Neural cell (in vitro differentiated cells): ENCODE data around the gene CCDC88A. TPM values are rescaled to one million over a fixed set of nuclear protein-coding genes. Genes with fewer than 3 reads are reported as not detected.

Source experiments
- H2AFZ ChIP-seq: fragments of 200-600, 300-800 bp; sonication (generic), shearing (Covaris generic); 2 replicates; pipeline ENCODE4 v1.6.0; 2014; ENCODE audit warnings: low read depth, mild to moderate bottlenecking, antibody characterized with exemption, low read length, moderate library complexity
- H3F3A ChIP-seq: fragments of 200-600 bp; shearing (Covaris generic); 2 replicates; pipeline ENCODE4 v1.6.1; 2016; ENCODE audit warnings: mild to moderate bottlenecking, moderate library complexity, mixed read lengths, antibody characterized with exemption, low read length; ENCODE audit not compliant: insufficient read depth, poor library complexity, severe bottlenecking
- H3K27ac ChIP-seq: fragments of 200-600, 300-800 bp; sonication (generic), shearing (Covaris generic); 2 replicates; pipeline ENCODE4 v1.5.1; 2014; ENCODE audit warnings: mild to moderate bottlenecking, low read length, moderate library complexity
- H3K27me3 ChIP-seq: fragments of 300-800, 200-600 bp; sonication (generic), shearing (Covaris generic); 2 replicates; pipeline ENCODE4 v1.6.0; 2014; ENCODE audit warnings: mild to moderate bottlenecking, low read depth, low read length, moderate library complexity; ENCODE audit not compliant: insufficient read depth
- H3K36me3 ChIP-seq: fragments of 300-800, 200-600 bp; sonication (generic), shearing (Covaris generic); 2 replicates; pipeline ENCODE4 v1.5.1; 2014; ENCODE audit warnings: mild to moderate bottlenecking, antibody characterized with exemption, low read length, moderate library complexity; ENCODE audit not compliant: insufficient read depth
- H3K4me2 ChIP-seq: fragments of 300-800, 200-600 bp; sonication (generic), shearing (Covaris generic); 2 replicates; pipeline ENCODE4 v1.6.0; 2014; ENCODE audit warnings: mild to moderate bottlenecking, low read length
- H3K4me3 ChIP-seq: fragments of 300-800, 200-600 bp; sonication (generic), shearing (Covaris generic); 2 replicates; pipeline ENCODE4 v1.5.1; 2014; ENCODE audit warnings: mild to moderate bottlenecking, low read length, moderate library complexity
- H3K79me2 ChIP-seq: fragments of 200-600 bp; shearing (Covaris generic); replicated peaks from 2 replicates; pipeline ENCODE4 v1.6.0; 2014; ENCODE audit warnings: mild to moderate bottlenecking, low read length, moderate library complexity; ENCODE audit not compliant: insufficient read depth
- H3K9ac ChIP-seq: fragments of 300-800, 200-600 bp; sonication (generic), shearing (Covaris generic); 2 replicates; pipeline ENCODE4 v1.6.1; 2016; ENCODE audit warnings: mild to moderate bottlenecking, low read length, mixed read lengths
- H3K9me2 ChIP-seq: fragments of 200-600 bp; shearing (Covaris generic); 2 replicates; pipeline ENCODE4 v1.6.1; 2016; ENCODE audit warnings: mild to moderate bottlenecking, low read length, mixed read lengths; ENCODE audit not compliant: insufficient read depth
- H3K9me3 ChIP-seq: fragments of 200-600, 300-800 bp; sonication (generic), shearing (Covaris generic); 2 replicates; pipeline ENCODE4 v1.6.1; 2016; ENCODE audit warnings: mild to moderate bottlenecking, mixed run types, low read length, moderate library complexity, mixed read lengths
- H4K20me1 ChIP-seq: fragments of 200-600 bp; shearing (Covaris generic); 2 replicates; pipeline ENCODE4 v1.6.1; 2016; ENCODE audit warnings: mild to moderate bottlenecking, mixed run types; ENCODE audit not compliant: insufficient read depth
- EP300 ChIP-seq: fragments of 450-650 bp; conservative IDR thresholded peaks from 2 replicates; pipeline ENCODE4 v1.6.1; 2014; ENCODE audit warnings: antibody characterized with exemption, mild to moderate bottlenecking, moderate library complexity; ENCODE audit not compliant: poor library complexity, severe bottlenecking
- EZH2 ChIP-seq: fragments of 200-600, 300-800 bp; shearing (Covaris generic), sonication (generic); IDR thresholded peaks from 2 replicates; pipeline ENCODE4 v1.6.1; 2014; ENCODE audit warnings: antibody characterized with exemption, low read length, borderline replicate concordance, mild to moderate bottlenecking; ENCODE audit not compliant: insufficient read depth, poor library complexity, severe bottlenecking
- MXI1 ChIP-seq: fragments of 450-650 bp; conservative IDR thresholded peaks from 2 replicates; pipeline ENCODE4 v1.6.1; 2014; ENCODE audit warnings: antibody characterized with exemption, mild to moderate bottlenecking; ENCODE audit not compliant: poor library complexity, severe bottlenecking
- POLR2AphosphoS5 ChIP-seq: IDR thresholded peaks from 2 replicates; pipeline ENCODE4 v1.6.1; 2012
- RAD21 ChIP-seq: fragments of 450-650 bp; conservative IDR thresholded peaks from 2 replicates; pipeline ENCODE4 v1.6.1; 2014; ENCODE audit warnings: antibody characterized with exemption, mild to moderate bottlenecking, moderate library complexity
- SMC3 ChIP-seq: fragments of 450-650 bp; conservative IDR thresholded peaks from 2 replicates; pipeline ENCODE4 v1.6.1; 2014; ENCODE audit warnings: antibody characterized with exemption, mild to moderate bottlenecking, moderate library complexity; ENCODE audit not compliant: poor library complexity
- TAF1 ChIP-seq: IDR thresholded peaks from 2 replicates; pipeline ENCODE4 v1.6.1; 2012; ENCODE audit warnings: low read depth
- polyA plus RNA-seq: library from polyadenylated mRNA; depleted of rRNA; stranded (reverse); fragments of >200 nt; gene quantifications from 2 replicates; pipeline ENCODE4 v1.2.3, GENCODE V29; 2014
- TF ChIP-seq, protein P1 (sequence below): fragments of 450-650 bp; IDR thresholded peaks from 2 replicates; pipeline ENCODE4 v1.5.1; 2014; ENCODE audit warnings: antibody characterized with exemption, mild to moderate bottlenecking, moderate library complexity; ENCODE audit not compliant: poor library complexity, severe bottlenecking
- TF ChIP-seq, protein P2 (sequence below): IDR thresholded peaks from 2 replicates; pipeline ENCODE4 v1.6.1; 2012; ENCODE audit warnings: borderline replicate concordance

CCDC88A gene
- polyA plus RNA-seq, 1 donor from 2014 or later = 224 TPM

DNA sequence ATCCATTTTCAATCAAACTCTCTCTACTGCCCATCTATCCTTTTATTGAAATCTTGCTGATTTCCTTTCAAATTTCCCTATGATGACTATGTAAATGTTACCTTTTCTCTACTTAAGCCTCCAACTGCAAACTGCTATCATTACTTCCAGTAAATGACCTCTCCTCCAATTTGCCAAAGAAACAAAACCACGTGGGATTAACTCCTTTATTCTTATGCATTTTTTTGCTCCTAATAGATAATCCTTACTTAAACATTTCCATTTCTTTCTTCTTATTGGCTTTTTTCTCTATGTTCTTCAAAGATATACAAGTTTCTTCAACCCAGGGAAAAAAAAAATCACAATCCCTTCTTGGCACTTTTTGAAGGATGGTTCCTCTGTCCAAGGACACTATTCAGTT is 61.2 kb downstream of the CCDC88A start:
- Histone ChIP-seq H3K4me2 (no peak overlapping the region), H3K9ac (no peak overlapping the region), H4K20me1 (no peaks in the 10 kb centered on the region), H3K4me3 (no peak overlapping the region), H3K9me2 (no peaks in the 10 kb centered on the region), H3K27me3 (no peaks in the 10 kb centered on the region), H3K27ac (no peak overlapping the region), H3K79me2 (no peaks in the 10 kb centered on the region), H3F3A (no peaks in the 10 kb centered on the region), H3K36me3 (peaks cover 5% of the 10 kb centered on the region), H2AFZ (no peak overlapping the region), H3K9me3 (no peaks in the 10 kb centered on the region)
- TF ChIP-seq RAD21 (no peak), POLR2AphosphoS5 (no peak), TAF1 (no peak), SMC3 (no peak), EP300 (no peak), EZH2 (no peak)
- TF ChIP-seq, protein P1, sequence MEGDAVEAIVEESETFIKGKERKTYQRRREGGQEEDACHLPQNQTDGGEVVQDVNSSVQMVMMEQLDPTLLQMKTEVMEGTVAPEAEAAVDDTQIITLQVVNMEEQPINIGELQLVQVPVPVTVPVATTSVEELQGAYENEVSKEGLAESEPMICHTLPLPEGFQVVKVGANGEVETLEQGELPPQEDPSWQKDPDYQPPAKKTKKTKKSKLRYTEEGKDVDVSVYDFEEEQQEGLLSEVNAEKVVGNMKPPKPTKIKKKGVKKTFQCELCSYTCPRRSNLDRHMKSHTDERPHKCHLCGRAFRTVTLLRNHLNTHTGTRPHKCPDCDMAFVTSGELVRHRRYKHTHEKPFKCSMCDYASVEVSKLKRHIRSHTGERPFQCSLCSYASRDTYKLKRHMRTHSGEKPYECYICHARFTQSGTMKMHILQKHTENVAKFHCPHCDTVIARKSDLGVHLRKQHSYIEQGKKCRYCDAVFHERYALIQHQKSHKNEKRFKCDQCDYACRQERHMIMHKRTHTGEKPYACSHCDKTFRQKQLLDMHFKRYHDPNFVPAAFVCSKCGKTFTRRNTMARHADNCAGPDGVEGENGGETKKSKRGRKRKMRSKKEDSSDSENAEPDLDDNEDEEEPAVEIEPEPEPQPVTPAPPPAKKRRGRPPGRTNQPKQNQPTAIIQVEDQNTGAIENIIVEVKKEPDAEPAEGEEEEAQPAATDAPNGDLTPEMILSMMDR = no peak

DNA sequence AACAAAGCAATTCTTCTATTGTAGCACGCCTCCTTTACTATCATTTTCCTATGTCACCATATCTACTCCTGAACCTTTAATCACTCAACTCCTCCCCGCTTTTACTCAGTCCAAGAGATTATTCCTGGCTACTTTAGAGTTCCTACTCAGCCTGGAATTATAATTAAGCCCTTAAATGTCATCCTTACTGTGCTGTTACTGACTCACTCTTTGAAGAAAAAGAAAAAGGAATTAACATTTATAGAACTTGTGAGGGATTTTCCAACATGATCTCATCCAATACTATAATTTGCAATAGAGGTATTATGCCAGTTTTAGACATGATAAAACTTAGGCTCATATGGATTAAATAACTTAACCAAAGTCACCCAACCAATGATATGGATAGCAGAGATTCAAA is 61.7 kb downstream of the CCDC88A start:
- TF ChIP-seq EZH2 = no peak
- TF ChIP-seq MXI1 = no peak
- no peak for TF ChIP-seq TAF1
- no peak for TF ChIP-seq RAD21
- TF ChIP-seq, protein P2, sequence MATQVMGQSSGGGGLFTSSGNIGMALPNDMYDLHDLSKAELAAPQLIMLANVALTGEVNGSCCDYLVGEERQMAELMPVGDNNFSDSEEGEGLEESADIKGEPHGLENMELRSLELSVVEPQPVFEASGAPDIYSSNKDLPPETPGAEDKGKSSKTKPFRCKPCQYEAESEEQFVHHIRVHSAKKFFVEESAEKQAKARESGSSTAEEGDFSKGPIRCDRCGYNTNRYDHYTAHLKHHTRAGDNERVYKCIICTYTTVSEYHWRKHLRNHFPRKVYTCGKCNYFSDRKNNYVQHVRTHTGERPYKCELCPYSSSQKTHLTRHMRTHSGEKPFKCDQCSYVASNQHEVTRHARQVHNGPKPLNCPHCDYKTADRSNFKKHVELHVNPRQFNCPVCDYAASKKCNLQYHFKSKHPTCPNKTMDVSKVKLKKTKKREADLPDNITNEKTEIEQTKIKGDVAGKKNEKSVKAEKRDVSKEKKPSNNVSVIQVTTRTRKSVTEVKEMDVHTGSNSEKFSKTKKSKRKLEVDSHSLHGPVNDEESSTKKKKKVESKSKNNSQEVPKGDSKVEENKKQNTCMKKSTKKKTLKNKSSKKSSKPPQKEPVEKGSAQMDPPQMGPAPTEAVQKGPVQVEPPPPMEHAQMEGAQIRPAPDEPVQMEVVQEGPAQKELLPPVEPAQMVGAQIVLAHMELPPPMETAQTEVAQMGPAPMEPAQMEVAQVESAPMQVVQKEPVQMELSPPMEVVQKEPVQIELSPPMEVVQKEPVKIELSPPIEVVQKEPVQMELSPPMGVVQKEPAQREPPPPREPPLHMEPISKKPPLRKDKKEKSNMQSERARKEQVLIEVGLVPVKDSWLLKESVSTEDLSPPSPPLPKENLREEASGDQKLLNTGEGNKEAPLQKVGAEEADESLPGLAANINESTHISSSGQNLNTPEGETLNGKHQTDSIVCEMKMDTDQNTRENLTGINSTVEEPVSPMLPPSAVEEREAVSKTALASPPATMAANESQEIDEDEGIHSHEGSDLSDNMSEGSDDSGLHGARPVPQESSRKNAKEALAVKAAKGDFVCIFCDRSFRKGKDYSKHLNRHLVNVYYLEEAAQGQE = no peak
- TF ChIP-seq SMC3 = no peak
- no peak for TF ChIP-seq EP300
- Histone ChIP-seq H3K9me2 (no peaks in the 10 kb centered on the region), H3K79me2 (no peaks in the 10 kb centered on the region), H3K36me3 (peaks cover 5% of the 10 kb centered on the region), H3K27me3 (no peaks in the 10 kb centered on the region), H3K9ac (no peak overlapping the region), H3F3A (no peaks in the 10 kb centered on the region), H2AFZ (no peak overlapping the region), H3K27ac (no peak overlapping the region), H3K4me2 (no peak overlapping the region), H3K9me3 (no peaks in the 10 kb centered on the region), H3K4me3 (no peak overlapping the region), H4K20me1 (no peaks in the 10 kb centered on the region)

DNA sequence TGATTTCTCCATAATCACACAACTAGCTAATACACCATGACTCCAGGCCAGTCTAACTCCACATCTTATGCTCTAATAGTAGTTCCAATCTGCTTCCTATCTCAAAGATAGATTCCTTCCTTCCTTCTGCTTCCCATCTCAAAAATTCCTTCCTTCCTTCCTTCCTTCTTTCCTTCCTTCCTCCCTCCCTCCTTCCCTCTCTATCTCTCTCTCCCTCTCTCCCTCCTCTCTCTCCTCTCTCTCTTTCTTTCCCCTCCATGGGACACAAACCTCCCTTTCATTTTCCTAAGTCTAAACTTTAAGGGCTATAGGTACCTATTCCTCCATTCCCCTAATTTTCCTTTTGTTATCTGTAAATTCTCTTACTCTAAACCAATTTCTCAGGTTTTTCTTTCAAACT is 62.5 kb downstream of the CCDC88A start:
- Histone ChIP-seq H3K36me3 (peaks cover 5% of the 10 kb centered on the region), H3K4me2 (no peak overlapping the region), H3K9ac (no peak overlapping the region), H3K4me3 (no peak overlapping the region), H3F3A (no peaks in the 10 kb centered on the region), H4K20me1 (no peaks in the 10 kb centered on the region), H3K79me2 (no peaks in the 10 kb centered on the region), H3K27me3 (no peaks in the 10 kb centered on the region), H3K9me2 (no peaks in the 10 kb centered on the region), H3K27ac (no peak overlapping the region), H3K9me3 (no peaks in the 10 kb centered on the region), H2AFZ (no peak overlapping the region)
- TF ChIP-seq RAD21 (no peak), TAF1 (no peak), SMC3 (no peak), EZH2 (no peak), MXI1 (no peak), EP300 (no peak), POLR2AphosphoS5 (no peak)
- TF ChIP-seq, protein P2 = no peak
- TF ChIP-seq, protein P1 = no peak
